ENCODE measurements around the gene CHCHD3.

The CHCHD3 gene

GRCh38 chr7:133051719-133052400, 30.0 kb downstream of the CHCHD3 start:
- no peak for DNase-seq (ENCODE audit: extremely low read depth, insufficient read length)
- H3K36me3 ChIP-seq (ENCODE audit: control insufficient read depth, insufficient read depth, low read length) = no peaks in the 10 kb centered on the region; the same call in none of the 2 replicates
- no peaks in the 10 kb centered on the region for H3K27me3 ChIP-seq (replicated peaks; ENCODE audit: control insufficient read depth, insufficient read depth, low read length)
- H3K4me3 ChIP-seq (replicated peaks; ENCODE audit: low read depth, low read length) = no peak overlapping the region
- TF ChIP-seq CTCF (IDR thresholded peaks at IDR 0.05; ENCODE audit: insufficient read depth, low read length, poor library complexity, severe bottlenecking) = no peak

DNA sequence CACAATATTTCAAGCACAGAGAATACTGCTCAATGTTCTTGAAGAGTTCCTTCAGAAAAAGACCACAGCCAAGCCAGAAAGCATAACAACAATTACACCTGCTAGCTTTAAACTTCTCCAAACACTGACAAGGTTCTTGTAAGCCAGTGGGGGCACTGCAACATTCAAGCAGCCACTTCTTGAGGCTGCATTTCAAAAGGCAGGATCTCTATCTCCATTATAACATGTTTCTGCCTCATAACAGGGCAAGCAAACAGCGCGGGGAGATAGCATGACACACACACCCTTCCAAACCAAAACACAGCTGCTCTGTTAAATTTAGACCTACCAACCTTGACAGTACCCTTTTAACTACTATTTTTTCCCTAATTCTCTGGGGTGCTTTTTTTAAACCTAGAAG, 30.8 kb downstream of the CHCHD3 start:
- no peak for DNase-seq (ENCODE audit: extremely low read depth, insufficient read length)
- H3K27me3 ChIP-seq (replicated peaks; ENCODE audit: control insufficient read depth, insufficient read depth, low read length) = no peaks in the 10 kb centered on the region
- H3K36me3 ChIP-seq (ENCODE audit: control insufficient read depth, insufficient read depth, low read length) = no peaks in the 10 kb centered on the region; the same call in none of the 2 replicates
- TF ChIP-seq CTCF (IDR thresholded peaks at IDR 0.05; ENCODE audit: insufficient read depth, low read length, poor library complexity, severe bottlenecking) = peak; percentile 40
- H3K4me3 ChIP-seq (replicated peaks; ENCODE audit: low read depth, low read length) = no peak overlapping the region

DNA sequence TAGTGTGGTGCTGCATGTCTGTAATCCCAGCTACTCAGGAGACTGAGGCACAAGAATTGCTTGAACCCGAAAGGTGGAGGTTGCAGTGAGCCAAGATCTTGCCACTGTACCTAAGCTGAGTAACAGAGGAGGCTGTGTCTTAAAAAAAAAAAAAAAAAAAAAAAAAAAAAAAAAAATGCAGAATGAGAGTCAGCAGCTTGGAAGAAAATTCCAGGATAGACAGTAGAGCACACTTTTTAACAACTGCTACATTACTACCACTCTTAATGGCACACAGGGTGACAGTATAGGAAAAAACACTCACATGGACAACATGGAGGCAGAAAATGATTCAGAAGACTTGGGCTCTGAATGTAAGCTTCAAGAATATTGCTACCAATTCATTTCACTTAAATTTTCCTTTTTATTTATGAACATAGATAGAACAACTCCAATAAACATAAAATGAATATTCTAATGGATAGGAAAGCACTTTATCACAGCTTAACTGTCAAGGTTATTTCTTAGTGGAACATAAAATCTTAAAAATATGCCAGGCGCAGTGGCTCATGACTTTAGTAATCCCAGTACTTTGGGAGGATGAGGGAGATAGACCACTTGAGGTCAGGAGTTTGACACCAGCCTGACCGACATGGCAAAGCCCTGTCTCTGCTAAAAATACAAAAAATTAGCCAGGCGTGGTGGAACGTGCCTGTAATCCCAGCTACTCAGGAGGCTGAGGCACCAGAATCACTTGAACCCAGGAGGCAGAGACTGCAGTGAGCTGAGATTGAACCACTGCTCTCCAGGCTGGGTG, 31.5 kb downstream of the CHCHD3 start:
- H3K4me3 ChIP-seq (replicated peaks; ENCODE audit: low read depth, low read length) = no peak overlapping the region
- peaks cover 2% of the 10 kb centered on the region; the same call in 1 of the 2 replicates for H3K36me3 ChIP-seq (ENCODE audit: control insufficient read depth, insufficient read depth, low read length)
- no peak for TF ChIP-seq CTCF (IDR thresholded peaks at IDR 0.05; ENCODE audit: insufficient read depth, low read length, poor library complexity, severe bottlenecking)
- no peak for DNase-seq (ENCODE audit: extremely low read depth, insufficient read length)
- no peaks in the 10 kb centered on the region for H3K27me3 ChIP-seq (replicated peaks; ENCODE audit: control insufficient read depth, insufficient read depth, low read length)

- Histone ChIP-seq H3K36me3 (ENCODE audit: control insufficient read depth, insufficient read depth, low read length) (peaks cover 4% of the 10 kb centered on the region), H3K4me3 (replicated peaks; ENCODE audit: low read depth, low read length) (no peak overlapping the region), H3K27me3 (replicated peaks; ENCODE audit: control insufficient read depth, insufficient read depth, low read length) (no peaks in the 10 kb centered on the region)
- no peak for DNase-seq (ENCODE audit: extremely low read depth, insufficient read length)
- TF ChIP-seq CTCF (IDR thresholded peaks at IDR 0.05; ENCODE audit: insufficient read depth, low read length, poor library complexity, severe bottlenecking) = no peak
Measured at GRCh38 chr7:133048589-133048988, 33.3 kb downstream of the CHCHD3 start.

DNA sequence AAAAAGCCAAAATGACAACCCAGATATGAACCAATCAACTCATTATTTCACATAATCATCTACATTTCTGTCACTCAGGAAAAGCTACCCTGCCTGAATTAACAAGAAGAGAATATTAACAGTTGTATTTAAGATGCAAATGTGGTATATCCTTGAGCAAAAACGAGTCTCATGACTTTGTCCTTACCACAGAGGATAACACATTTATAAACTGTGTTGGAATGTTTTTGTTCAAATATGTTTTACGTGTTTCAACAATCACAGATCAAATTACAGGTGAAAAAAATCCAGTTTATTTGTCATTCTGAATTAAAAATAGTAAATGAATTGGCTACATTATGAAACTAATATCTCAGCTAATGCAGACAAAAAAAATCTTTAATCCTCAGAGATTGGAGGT, 34.6 kb downstream of the CHCHD3 start:
- DNase-seq (ENCODE audit: extremely low read depth, insufficient read length) = no peak
- no peak for TF ChIP-seq CTCF (IDR thresholded peaks at IDR 0.05; ENCODE audit: insufficient read depth, low read length, poor library complexity, severe bottlenecking)
- Histone ChIP-seq H3K4me3 (replicated peaks; ENCODE audit: low read depth, low read length) (no peak overlapping the region), H3K27me3 (replicated peaks; ENCODE audit: control insufficient read depth, insufficient read depth, low read length) (no peaks in the 10 kb centered on the region), H3K36me3 (ENCODE audit: control insufficient read depth, insufficient read depth, low read length) (peaks cover 4% of the 10 kb centered on the region)

Measured in GM06990 (cell line).